ENCODE measurements around the gene PRR33. TPM values are rescaled to one million over a fixed set of nuclear protein-coding genes. Genes with fewer than 3 reads are reported as not detected.

PRR33 gene
- total RNA-seq, 1 donor from 2014 or later = not detected

- H3K4me1 Mint-ChIP-seq (ENCODE audit: low read depth, unreplicated experiment) = no peaks in the 10 kb centered on the region
- peaks cover 18% of the 10 kb centered on the region for H3K27me3 Mint-ChIP-seq (ENCODE audit: low read depth, unreplicated experiment)
- no peak overlapping the region for H3K4me3 Mint-ChIP-seq (ENCODE audit: unreplicated experiment)
- no peak for TF ChIP-seq CTCF (IDR thresholded peaks at IDR 0.05; ENCODE audit: insufficient read depth, low read depth, low read length)
- no peak for TF ChIP-seq EZH2 (IDR thresholded peaks at IDR 0.05; ENCODE audit: insufficient read depth, low read length)
- no peak overlapping the region for H2AFZ ChIP-seq (ENCODE audit: low read depth, low read length)
- no peaks in the 10 kb centered on the region for H3K79me2 ChIP-seq (ENCODE audit: insufficient read depth, low read length)
- no peak overlapping the region for H3K4me2 ChIP-seq (ENCODE audit: low read length)
- FAIRE-seq (no peak), DNase-seq (ENCODE audit: low read depth) (no peak)
- H3K27ac ChIP-seq (ENCODE audit: low read depth, low read length) = no peak overlapping the region
- no peaks in the 10 kb centered on the region for H3K9me3 Mint-ChIP-seq (ENCODE audit: unreplicated experiment)
- H3K4me1 ChIP-seq (ENCODE audit: insufficient read depth, low read length) = no peaks in the 10 kb centered on the region
- no peak overlapping the region for H3K9ac ChIP-seq (ENCODE audit: low read length)
- no peaks in the 10 kb centered on the region for H3K36me3 Mint-ChIP-seq (ENCODE audit: low read depth, unreplicated experiment)
- no peak overlapping the region for H3K4me3 ChIP-seq (ENCODE audit: insufficient read depth, low read depth, low read length)
- no peaks in the 10 kb centered on the region for H3K36me3 ChIP-seq (ENCODE audit: insufficient read depth, low read length)
- no peaks in the 10 kb centered on the region for H3K27me3 ChIP-seq (ENCODE audit: insufficient read depth, low read length)
- H4K20me1 ChIP-seq (ENCODE audit: insufficient read depth, low read length) = no peaks in the 10 kb centered on the region
- H3K9me3 ChIP-seq (ENCODE audit: insufficient read depth, low read depth, low read length) = no peaks in the 10 kb centered on the region
- no peak overlapping the region for H3K27ac Mint-ChIP-seq (ENCODE audit: unreplicated experiment)
Measured at GRCh38 chr11:1933416-1934334, 42.0 kb upstream of the PRR33 start.

- H3K9me3 ChIP-seq (ENCODE audit: insufficient read depth, low read depth, low read length) = no peaks in the 10 kb centered on the region
- DNase-seq (ENCODE audit: low read depth) (no peak), FAIRE-seq (no peak)
- Mint-ChIP-seq H3K36me3 (ENCODE audit: low read depth, unreplicated experiment) (no peaks in the 10 kb centered on the region), H3K4me3 (ENCODE audit: unreplicated experiment) (no peak overlapping the region), H3K27me3 (ENCODE audit: low read depth, unreplicated experiment) (peaks cover 17% of the 10 kb centered on the region), H3K27ac (ENCODE audit: unreplicated experiment) (no peak overlapping the region), H3K9me3 (ENCODE audit: unreplicated experiment) (no peaks in the 10 kb centered on the region), H3K4me1 (ENCODE audit: low read depth, unreplicated experiment) (no peaks in the 10 kb centered on the region)
- no peak overlapping the region for H2AFZ ChIP-seq (ENCODE audit: low read depth, low read length)
- no peaks in the 10 kb centered on the region for H3K36me3 ChIP-seq (ENCODE audit: insufficient read depth, low read length)
- no peak overlapping the region for H3K4me2 ChIP-seq (ENCODE audit: low read length)
- no peaks in the 10 kb centered on the region for H3K4me1 ChIP-seq (ENCODE audit: insufficient read depth, low read length)
- H3K79me2 ChIP-seq (ENCODE audit: insufficient read depth, low read length) = no peaks in the 10 kb centered on the region
- H3K4me3 ChIP-seq (ENCODE audit: insufficient read depth, low read depth, low read length) = no peak overlapping the region
- H3K9ac ChIP-seq (ENCODE audit: low read length) = no peak overlapping the region
- TF ChIP-seq EZH2 (IDR thresholded peaks at IDR 0.05; ENCODE audit: insufficient read depth, low read length) (no peak), CTCF (IDR thresholded peaks at IDR 0.05; ENCODE audit: insufficient read depth, low read depth, low read length) (no peak)
- H3K27ac ChIP-seq (ENCODE audit: low read depth, low read length) = no peak overlapping the region
- no peaks in the 10 kb centered on the region for H3K27me3 ChIP-seq (ENCODE audit: insufficient read depth, low read length)
- no peaks in the 10 kb centered on the region for H4K20me1 ChIP-seq (ENCODE audit: insufficient read depth, low read length)
Measured at GRCh38 chr11:1932681-1933080, 41.0 kb upstream of the PRR33 start.

DNA sequence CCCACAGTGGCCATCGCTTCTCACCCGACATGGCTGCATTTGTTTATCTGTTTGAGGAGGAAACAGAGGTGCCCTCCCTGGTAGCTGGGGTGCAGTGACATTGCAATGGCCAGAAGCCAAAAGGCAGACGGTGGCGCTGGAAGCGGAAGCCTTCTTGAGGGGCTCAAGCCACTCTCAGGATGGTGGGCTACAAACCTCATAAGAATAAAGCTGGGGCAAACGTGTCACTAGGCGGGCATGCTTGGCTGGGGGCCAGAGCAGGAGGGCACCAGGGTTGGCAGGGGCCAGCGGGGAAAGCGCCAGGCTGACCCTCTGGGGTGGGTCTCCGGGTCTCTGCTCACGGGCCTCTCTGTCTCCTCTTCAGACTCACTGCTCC lies 40.4 kb upstream of the PRR33 start:
- Histone ChIP-seq H3K27ac (ENCODE audit: low read depth, low read length) (no peak overlapping the region), H4K20me1 (ENCODE audit: insufficient read depth, low read length) (no peaks in the 10 kb centered on the region), H3K36me3 (ENCODE audit: insufficient read depth, low read length) (no peaks in the 10 kb centered on the region), H3K9me3 (ENCODE audit: insufficient read depth, low read depth, low read length) (no peaks in the 10 kb centered on the region), H3K4me3 (ENCODE audit: insufficient read depth, low read depth, low read length) (no peak overlapping the region), H3K9ac (ENCODE audit: low read length) (no peak overlapping the region), H3K4me1 (ENCODE audit: insufficient read depth, low read length) (no peaks in the 10 kb centered on the region), H3K27me3 (ENCODE audit: insufficient read depth, low read length) (no peaks in the 10 kb centered on the region), H2AFZ (ENCODE audit: low read depth, low read length) (no peak overlapping the region), H3K4me2 (ENCODE audit: low read length) (no peak overlapping the region), H3K79me2 (ENCODE audit: insufficient read depth, low read length) (no peaks in the 10 kb centered on the region)
- H3K27me3 Mint-ChIP-seq (ENCODE audit: low read depth, unreplicated experiment) = peaks cover 17% of the 10 kb centered on the region
- H3K27ac Mint-ChIP-seq (ENCODE audit: unreplicated experiment) = no peak overlapping the region
- H3K4me3 Mint-ChIP-seq (ENCODE audit: unreplicated experiment) = no peak overlapping the region
- no peaks in the 10 kb centered on the region for H3K36me3 Mint-ChIP-seq (ENCODE audit: low read depth, unreplicated experiment)
- TF ChIP-seq EZH2 (IDR thresholded peaks at IDR 0.05; ENCODE audit: insufficient read depth, low read length) = no peak
- TF ChIP-seq CTCF (IDR thresholded peaks at IDR 0.05; ENCODE audit: insufficient read depth, low read depth, low read length) = no peak
- DNase-seq (ENCODE audit: low read depth) = no peak
- FAIRE-seq = no peak
- H3K9me3 Mint-ChIP-seq (ENCODE audit: unreplicated experiment) = no peaks in the 10 kb centered on the region
- H3K4me1 Mint-ChIP-seq (ENCODE audit: low read depth, unreplicated experiment) = no peaks in the 10 kb centered on the region

Measured in astrocyte (in vitro differentiated cells and primary cell).